ENCODE data around the gene DYNC1LI2. TPM values are rescaled to one million over a fixed set of nuclear protein-coding genes. Genes with fewer than 3 reads are reported as not detected.
A peak's percentile ranks its signal among the peaks of the same experiment; 100 is the strongest.
"Not testable (repeated sequence)": the region's sequence is repeated elsewhere in the genome, so short reads cannot be mapped to it uniquely, and the experiment has no call there.

Gene DYNC1LI2
- total RNA-seq, 1 experiment from 2014 or later = 158 TPM

DNA sequence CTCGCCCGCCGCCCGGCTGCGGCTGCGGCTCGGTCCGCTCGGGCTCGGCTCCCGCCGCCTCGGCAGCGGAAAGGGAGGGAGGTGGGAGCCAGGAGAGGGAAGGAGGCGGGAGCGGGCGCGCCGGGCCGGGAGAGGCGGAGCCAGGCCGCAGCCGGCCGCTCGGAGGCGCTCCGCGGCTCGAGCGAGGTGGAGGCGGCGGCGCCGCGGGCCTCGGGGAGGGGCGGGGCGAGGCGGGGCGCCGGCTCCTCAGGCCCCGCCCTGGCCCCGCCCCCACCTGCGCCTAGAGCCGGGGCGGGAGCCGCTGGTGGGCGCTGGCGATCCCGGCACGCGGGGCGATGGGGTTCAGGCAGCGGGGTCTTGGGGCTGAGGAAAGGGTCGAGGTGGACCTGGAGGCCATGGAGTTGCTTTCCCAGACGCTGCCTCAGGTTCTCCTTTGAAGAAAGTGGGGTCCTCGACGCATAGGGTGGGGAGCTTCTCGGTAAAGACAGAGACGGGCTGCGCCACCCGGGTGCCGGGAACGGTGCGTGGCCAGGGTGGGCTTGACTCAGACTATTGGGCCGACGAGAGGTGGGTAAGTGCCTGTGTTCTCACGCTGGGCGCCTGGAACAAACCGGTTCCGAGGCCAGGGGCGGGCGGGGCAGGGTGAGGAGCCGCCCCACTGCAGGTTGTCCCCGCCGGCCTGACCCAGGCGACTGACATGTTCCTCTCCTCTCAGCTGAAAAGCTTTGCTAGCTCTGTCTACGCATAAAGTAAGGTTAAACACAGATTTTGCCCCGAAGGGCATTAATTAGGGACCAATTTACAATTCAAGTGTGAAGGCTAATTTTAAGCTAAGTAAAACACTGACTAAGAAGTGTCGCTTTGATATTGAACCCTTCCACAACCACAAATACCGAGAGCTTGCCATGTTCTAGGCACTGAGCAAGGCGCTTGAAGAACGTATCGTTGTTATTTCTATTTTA lies 54.5 kb downstream of the DYNC1LI2 start, which contains the start of gene CMTM4:
Gene CMTM4 (minus strand): TSS at position 75 of the 962 bp plus-strand sequence. CDS start 218 bp downstream, outside the sequence.
- H3K4me3 ChIP-seq = peak within 1 kb of the TSS; percentile 72
- no peaks in the 10 kb centered on the region for H3K9me3 ChIP-seq (replicated peaks)
- no peaks in the 10 kb centered on the region for H3K36me3 ChIP-seq
- peaks cover 5% of the 10 kb centered on the region; the same call in 1 of the 2 replicates for H3K27me3 ChIP-seq
- peaks cover 7% of the 10 kb centered on the region; the same call in 1 of the 2 replicates for H3K4me1 ChIP-seq
- no peak within 1 kb of the TSS for H3K27ac ChIP-seq
- DNase-seq = peak; percentile 83 to 90

- DNase-seq = no peak
- Histone ChIP-seq H3K27me3 (peaks cover 5% of the 10 kb centered on the region; the same call in 1 of the 2 replicates), H3K4me1 (peaks cover 7% of the 10 kb centered on the region; the same call in 1 of the 2 replicates), H3K36me3 (no peaks in the 10 kb centered on the region), H3K27ac (no peak overlapping the region), H3K4me3 (peak overlapping the region; percentile 72), H3K9me3 (replicated peaks) (no peaks in the 10 kb centered on the region)
These were observed 55.3 kb downstream of the DYNC1LI2 start for GRCh38 chr16:66695935-66696668.

GRCh38 chr16:66695471-66695934 lies 55.9 kb downstream of the DYNC1LI2 start:
- Histone ChIP-seq H3K9me3 (replicated peaks) (no peaks in the 10 kb centered on the region), H3K4me3 (peak overlapping the region; percentile 72), H3K27ac (no peak overlapping the region), H3K4me1 (peaks cover 7% of the 10 kb centered on the region; the same call in 1 of the 2 replicates), H3K36me3 (no peaks in the 10 kb centered on the region), H3K27me3 (peaks cover 5% of the 10 kb centered on the region; the same call in 1 of the 2 replicates)
- no peak for DNase-seq

- Histone ChIP-seq H3K9me3 (replicated peaks) (no peaks in the 10 kb centered on the region), H3K36me3 (no peaks in the 10 kb centered on the region), H3K27ac (no peak overlapping the region), H3K4me3 (no peak overlapping the region), H3K27me3 (peaks cover 5% of the 10 kb centered on the region; the same call in 1 of the 2 replicates), H3K4me1 (peaks cover 7% of the 10 kb centered on the region; the same call in 1 of the 2 replicates)
- DNase-seq = no peak
These were observed 58.3 kb downstream of the DYNC1LI2 start for GRCh38 chr16:66693149-66693548.

GRCh38 chr16:66692341-66692740 lies 59.1 kb downstream of the DYNC1LI2 start:
- Histone ChIP-seq H3K27me3 (peaks cover 5% of the 10 kb centered on the region; the same call in 1 of the 2 replicates), H3K36me3 (no peaks in the 10 kb centered on the region), H3K9me3 (replicated peaks) (no peaks in the 10 kb centered on the region), H3K4me1 (peaks cover 7% of the 10 kb centered on the region; the same call in 1 of the 2 replicates), H3K27ac (no peak overlapping the region), H3K4me3 (no peak overlapping the region)
- DNase-seq = no peak

DNA sequence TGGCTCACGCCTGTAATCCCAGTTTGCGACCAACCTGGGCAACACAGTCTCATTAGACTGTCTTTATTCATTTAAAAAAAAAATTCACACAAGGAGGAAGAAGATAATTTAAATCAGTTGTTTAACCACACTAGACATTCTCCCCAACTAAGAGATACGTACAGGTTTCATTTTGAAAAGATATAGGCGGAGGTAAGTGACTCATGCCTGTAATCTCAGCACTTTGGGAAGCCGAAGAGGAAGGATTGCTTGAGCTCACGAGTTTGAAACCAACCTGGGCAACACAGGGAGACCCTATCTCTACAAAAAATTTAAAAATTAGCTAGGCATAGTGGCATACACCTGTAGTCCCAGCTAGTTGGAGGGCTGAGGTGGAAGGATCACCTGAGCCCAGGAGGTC lies 60.2 kb downstream of the DYNC1LI2 start:
- H3K27ac ChIP-seq = no peak overlapping the region

GRCh38 chr16:66690106-66690847 lies 61.1 kb downstream of the DYNC1LI2 start:
- Histone ChIP-seq H3K4me3 (no peak overlapping the region), H3K36me3 (no peaks in the 10 kb centered on the region), H3K27ac (no peak overlapping the region), H3K4me1 (0 out of 2 replicates have a peak, but pooled peaks cover under 1% of the 10 kb centered on the region), H3K27me3 (no peaks in the 10 kb centered on the region), H3K9me3 (replicated peaks) (no peaks in the 10 kb centered on the region)
- DNase-seq = no peak

More for the DNA sequence above, 60.2 kb downstream of the DYNC1LI2 start:
- no peak for DNase-seq
- Histone ChIP-seq H3K27me3 (no peaks in the 10 kb centered on the region), H3K4me1 (peaks cover 7% of the 10 kb centered on the region; the same call in 1 of the 2 replicates), H3K36me3 (no peaks in the 10 kb centered on the region), H3K9me3 (replicated peaks) (no peaks in the 10 kb centered on the region), H3K4me3 (no peak overlapping the region)

- Histone ChIP-seq H3K27ac (no peak overlapping the region), H3K4me3 (no peak overlapping the region), H3K4me1 (no peaks in the 10 kb centered on the region), H3K27me3 (no peaks in the 10 kb centered on the region), H3K9me3 (replicated peaks) (no peaks in the 10 kb centered on the region), H3K36me3 (no peaks in the 10 kb centered on the region)
- no peak for DNase-seq
These were observed 62.1 kb downstream of the DYNC1LI2 start for GRCh38 chr16:66689282-66689681.

DNA sequence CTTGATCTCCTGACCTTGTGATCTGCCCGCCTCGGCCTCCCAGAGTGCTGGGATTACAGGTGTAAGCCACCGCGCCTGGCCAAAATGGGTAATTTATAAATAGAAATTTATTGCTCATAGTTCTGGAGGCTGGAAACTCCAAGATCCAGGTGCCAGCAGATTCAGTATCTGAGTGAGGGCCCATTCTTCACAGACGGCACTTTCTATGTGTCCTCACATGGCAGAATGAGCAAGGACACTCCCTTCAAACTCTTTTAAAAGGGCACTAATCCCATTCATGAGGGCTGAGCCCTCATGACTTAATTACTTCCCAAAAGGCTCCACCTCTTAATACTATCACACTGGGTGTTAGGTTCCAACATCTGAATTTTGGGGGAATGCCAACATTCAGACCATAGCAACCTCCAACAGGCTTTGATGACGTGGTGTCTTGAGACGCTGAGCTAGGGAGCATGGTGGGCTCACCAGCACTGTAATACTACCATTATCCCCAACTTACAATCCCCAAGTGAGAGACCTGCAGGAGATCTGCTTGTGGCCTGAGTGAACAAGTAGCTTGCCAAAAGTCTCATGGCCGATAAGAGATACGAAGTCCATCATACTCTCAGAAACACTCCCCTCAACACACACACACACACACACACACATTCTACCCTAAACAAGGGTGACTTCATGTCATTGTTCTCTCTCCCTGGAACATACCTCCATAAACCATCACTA lies 63.3 kb downstream of the DYNC1LI2 start:
- Histone ChIP-seq H3K9me3 (replicated peaks) (no peaks in the 10 kb centered on the region), H3K4me3 (no peak overlapping the region), H3K27me3 (no peaks in the 10 kb centered on the region), H3K4me1 (no peaks in the 10 kb centered on the region), H3K27ac (no peak overlapping the region), H3K36me3 (no peaks in the 10 kb centered on the region)
- peak in 1 of 2 experiments; percentile 40 for DNase-seq

- H3K36me3 ChIP-seq; DNase-seq; H3K4me3 ChIP-seq; H3K9me3 ChIP-seq (replicated peaks); H3K4me1 ChIP-seq; H3K27me3 ChIP-seq; H3K27ac ChIP-seq: not testable (repeated sequence)
These were observed 65.8 kb downstream of the DYNC1LI2 start for GRCh38 chr16:66685501-66686115.

DNA sequence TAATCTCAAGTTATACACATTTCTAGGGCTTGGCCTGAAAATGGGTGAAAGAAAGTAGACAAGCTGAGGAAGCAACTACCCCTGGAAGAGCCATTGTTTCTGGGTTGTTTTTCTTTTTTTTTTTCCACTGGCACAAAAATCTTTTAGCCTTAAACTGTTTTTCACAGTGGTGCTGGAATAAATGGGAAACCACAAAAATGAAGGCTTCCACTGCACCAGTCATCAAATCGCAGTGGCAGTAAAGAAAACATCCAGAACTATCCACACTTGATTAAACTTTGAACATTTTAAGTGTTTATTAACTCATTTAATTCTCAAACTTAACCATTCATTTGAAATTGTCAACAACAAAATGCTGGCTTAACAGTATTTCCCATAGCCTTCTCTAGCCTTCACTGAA lies 69.1 kb downstream of the DYNC1LI2 start:
- no peaks in the 10 kb centered on the region for H3K27me3 ChIP-seq
- H3K36me3 ChIP-seq = no peaks in the 10 kb centered on the region
- no peak overlapping the region for H3K4me3 ChIP-seq
- H3K27ac ChIP-seq = no peak overlapping the region
- no peaks in the 10 kb centered on the region for H3K9me3 ChIP-seq (replicated peaks)
- DNase-seq = no peak
- H3K4me1 ChIP-seq = no peaks in the 10 kb centered on the region

- H3K27me3 ChIP-seq = no peaks in the 10 kb centered on the region
- H3K4me1 ChIP-seq = no peaks in the 10 kb centered on the region
- H3K27ac ChIP-seq = no peak overlapping the region
- no peaks in the 10 kb centered on the region for H3K36me3 ChIP-seq
- no peak overlapping the region for H3K4me3 ChIP-seq
- H3K9me3 ChIP-seq (replicated peaks) = no peaks in the 10 kb centered on the region
- DNase-seq = no peak
These were observed 69.7 kb downstream of the DYNC1LI2 start for GRCh38 chr16:66681676-66682075.

- no peaks in the 10 kb centered on the region for H3K27me3 ChIP-seq
- no peak for DNase-seq
- H3K4me1 ChIP-seq = no peaks in the 10 kb centered on the region
- no peak overlapping the region for H3K4me3 ChIP-seq
- no peak overlapping the region for H3K27ac ChIP-seq
- no peaks in the 10 kb centered on the region for H3K36me3 ChIP-seq
- no peaks in the 10 kb centered on the region for H3K9me3 ChIP-seq (replicated peaks)
These were observed 73.1 kb downstream of the DYNC1LI2 start for GRCh38 chr16:66678337-66678736.

Measured in SJCRH30 (cell line).